Umbilical cord (tissue), 2 donors: Measurements from ENCODE around the gene CSF1R. TPM values are rescaled to one million over a fixed set of nuclear protein-coding genes. Genes with fewer than 3 reads are reported as not detected.
"Not testable (repeated sequence)": the region's sequence is repeated elsewhere in the genome, so short reads cannot be mapped to it uniquely, and the experiment has no call there.

ENCODE experiments used
- DNase-seq: peaks from one replicate; pipeline ENCODE4 v3.0.0-alpha.2; 2015; ENCODE audit warnings: low spot score
- total RNA-seq: library from RNA; depleted of rRNA; stranded (reverse); fragments of >200 nt; gene quantifications from one replicate; pipeline ENCODE4 v1.2.3, GENCODE V29; 2014; ENCODE audit warnings: low replicate concordance; ENCODE audit not compliant: insufficient read depth

The CSF1R gene
- total RNA-seq, 1 donor from 2014 or later, result 48.9 TPM

GRCh38 chr5:150055326-150056074, 30.9 kb downstream of the CSF1R start:
- no peak for DNase-seq

GRCh38 chr5:150054569-150054968, 31.8 kb downstream of the CSF1R start:
- no peak for DNase-seq

GRCh38 chr5:150053713-150054392, 32.5 kb downstream of the CSF1R start:
- DNase-seq, result no peak

- no peak for DNase-seq
Measured at GRCh38 chr5:150052956-150053712, 33.2 kb downstream of the CSF1R start.

- DNase-seq, result no peak
Measured at GRCh38 chr5:150052226-150052955, 34.0 kb downstream of the CSF1R start.

GRCh38 chr5:150051657-150052195, 34.6 kb downstream of the CSF1R start:
- no peak for DNase-seq

GRCh38 chr5:150050172-150050811, 36.1 kb downstream of the CSF1R start:
- DNase-seq, result not testable (repeated sequence)

GRCh38 chr5:150046031-150046430, 40.3 kb downstream of the CSF1R start:
- DNase-seq, result no peak

- no peak for DNase-seq
Measured at GRCh38 chr5:150045549-150045948, 40.8 kb downstream of the CSF1R start.

- DNase-seq, result no peak
Measured at GRCh38 chr5:150044712-150045111, 41.6 kb downstream of the CSF1R start.

- peak; percentile 73 for DNase-seq
Measured at GRCh38 chr5:150044329-150044681, 42.0 kb downstream of the CSF1R start.

GRCh38 chr5:150043657-150044328, 42.6 kb downstream of the CSF1R start:
- DNase-seq, result no peak

- DNase-seq, result no peak
Measured at GRCh38 chr5:150042459-150042858, 43.9 kb downstream of the CSF1R start.

- DNase-seq, result no peak
Measured at GRCh38 chr5:150038547-150038946, 47.8 kb downstream of the CSF1R start.

GRCh38 chr5:150036513-150036912, 49.8 kb downstream of the CSF1R start:
- peak; percentile 94 for DNase-seq

GRCh38 chr5:150035139-150035895, 51.0 kb downstream of the CSF1R start:
- no peak for DNase-seq

GRCh38 chr5:150034662-150035061, 51.7 kb downstream of the CSF1R start:
- DNase-seq, result no peak

- DNase-seq, result no peak
Measured at GRCh38 chr5:150033334-150033733, 53.0 kb downstream of the CSF1R start.

- not testable (repeated sequence) for DNase-seq
Measured at GRCh38 chr5:150028047-150028446, 58.3 kb downstream of the CSF1R start.
